ENCODE measurements around the gene GATA5.

Gene GATA5

GRCh38 chr20:62475772-62476055 lies at the start of gene GATA5:
Gene GATA5, minus strand, starts transcription at chr20:62475995. Its CDS starts 474 bp downstream, at chr20:62475521.
- Histone ChIP-seq H3K27ac (peak within 1 kb of the TSS in 1 of 21 experiments; percentile 23), H3K4me3 (peak within 1 kb of the TSS in 2 of 7 experiments; percentile 13 to 30)

- no peak overlapping the region for H3K27ac ChIP-seq
- no peak overlapping the region for H3K4me3 ChIP-seq
Observed at GRCh38 chr20:62525014-62525413, 49.2 kb upstream of the GATA5 start.

- Histone ChIP-seq H3K27ac (no peak overlapping the region), H3K4me3 (no peak overlapping the region)
Observed at GRCh38 chr20:62524505-62524911, 48.7 kb upstream of the GATA5 start.

- Histone ChIP-seq H3K4me3 (no peak overlapping the region), H3K27ac (no peak overlapping the region)
Observed at GRCh38 chr20:62523473-62524203, 47.8 kb upstream of the GATA5 start.

- no peak overlapping the region for H3K27ac ChIP-seq
- no peak overlapping the region for H3K4me3 ChIP-seq
Observed at GRCh38 chr20:62522748-62523396, 47.1 kb upstream of the GATA5 start.

- Histone ChIP-seq H3K4me3 (no peak overlapping the region), H3K27ac (no peak overlapping the region)
Observed at GRCh38 chr20:62519826-62520225, 44.0 kb upstream of the GATA5 start.

GRCh38 chr20:62518911-62519310 lies 43.1 kb upstream of the GATA5 start:
- no peak overlapping the region for H3K4me3 ChIP-seq
- no peak overlapping the region for H3K27ac ChIP-seq

- Histone ChIP-seq H3K27ac (no peak overlapping the region), H3K4me3 (no peak overlapping the region)
Observed at GRCh38 chr20:62517901-62518610, 42.3 kb upstream of the GATA5 start.

- Histone ChIP-seq H3K27ac (no peak overlapping the region), H3K4me3 (no peak overlapping the region)
Observed at GRCh38 chr20:62517168-62517567, 41.4 kb upstream of the GATA5 start.

GRCh38 chr20:62516338-62516737 lies 40.5 kb upstream of the GATA5 start:
- Histone ChIP-seq H3K27ac (no peak overlapping the region), H3K4me3 (no peak overlapping the region)

- H3K27ac ChIP-seq, result no peak overlapping the region
- no peak overlapping the region for H3K4me3 ChIP-seq
Observed at GRCh38 chr20:62515826-62516225, 40.0 kb upstream of the GATA5 start.

- Histone ChIP-seq H3K4me3 (no peak overlapping the region), H3K27ac (no peak overlapping the region)
Observed at GRCh38 chr20:62515280-62515679, 39.5 kb upstream of the GATA5 start.

GRCh38 chr20:62513991-62514390 lies 38.2 kb upstream of the GATA5 start:
- Histone ChIP-seq H3K27ac (no peak overlapping the region), H3K4me3 (no peak overlapping the region)

- Histone ChIP-seq H3K4me3 (no peak overlapping the region), H3K27ac (no peak overlapping the region)
Observed at GRCh38 chr20:62511915-62512610, 36.3 kb upstream of the GATA5 start.

GRCh38 chr20:62511300-62511914 lies 35.6 kb upstream of the GATA5 start:
- H3K27ac ChIP-seq, result no peak overlapping the region
- H3K4me3 ChIP-seq, result no peak overlapping the region

- Histone ChIP-seq H3K4me3 (no peak overlapping the region), H3K27ac (no peak overlapping the region)
Observed at GRCh38 chr20:62508641-62509051, 32.9 kb upstream of the GATA5 start.

- no peak overlapping the region for H3K4me3 ChIP-seq
- no peak overlapping the region for H3K27ac ChIP-seq
Observed at GRCh38 chr20:62507991-62508640, 32.3 kb upstream of the GATA5 start.

GRCh38 chr20:62507323-62507722 lies 31.5 kb upstream of the GATA5 start:
- Histone ChIP-seq H3K27ac (no peak overlapping the region), H3K4me3 (no peak overlapping the region)

GRCh38 chr20:62506791-62507190 lies 31.0 kb upstream of the GATA5 start:
- H3K4me3 ChIP-seq, result no peak overlapping the region
- no peak overlapping the region for H3K27ac ChIP-seq

GRCh38 chr20:62506087-62506486 lies 30.3 kb upstream of the GATA5 start:
- Histone ChIP-seq H3K4me3 (no peak overlapping the region), H3K27ac (no peak overlapping the region)
